IMR-90 (cell line): Measurements from ENCODE around the gene QSER1. TPM values are rescaled to one million over a fixed set of nuclear protein-coding genes. Genes with fewer than 3 reads are reported as not detected.
A peak's percentile ranks its signal among the peaks of the same experiment; 100 is the strongest.

Experiments used
- ATAC-seq: fragments of 200-7000 bp; cut with Tn5 transposase; 2 replicates; pipeline ENCODE4 v1.9.1; 2020; ENCODE audit warnings: low read depth, mild to moderate bottlenecking, moderate library complexity
- BruUV-seq: library from RNA; stranded (reverse); fragments of 400-500 nt; replicated peaks from 2 replicates; lab custom pipeline; 2021; lab: Mats Ljungman, UMichigan
- CTCF ChIA-PET: fragments of 300-600 bp; formaldehyde crosslinking; extraction: SDS; loops from one replicate; lab custom pipeline; 2021; ENCODE audit warnings: antibody characterized with exemption; lab: Yijun Ruan, JAX
- POLR2A ChIA-PET: fragments of 300-600 bp; sonication (Branson Sonifier 250); formaldehyde crosslinking; loops from one replicate; lab custom pipeline; 2022; ENCODE audit warnings: antibody characterized with exemption; ENCODE audit not compliant: unreplicated experiment; lab: Charles Lee
- DNase-seq: peaks from one replicate; pipeline ENCODE4 v3.0.0; 2013
- H2AFZ ChIP-seq: replicated peaks from 2 replicates; pipeline ENCODE3; 2013; ENCODE audit warnings: low read length, mild to moderate bottlenecking; ENCODE audit not compliant: poor library complexity
- H2AK5ac ChIP-seq: 2 replicates; pipeline ENCODE4 v1.6.1; 2013; ENCODE audit warnings: low read depth, low read length, inconsistent platforms
- H2AK9ac ChIP-seq: replicated peaks from 2 replicates; pipeline ENCODE3; 2013; ENCODE audit warnings: mild to moderate bottlenecking, low read depth, low read length, moderate library complexity; ENCODE audit not compliant: poor library complexity
- H2BK120ac ChIP-seq: 2 replicates; pipeline ENCODE4 v1.6.1; 2013; ENCODE audit warnings: low read depth, low read length, inconsistent platforms
- H2BK15ac ChIP-seq: 3 replicates; pipeline ENCODE4 v1.6.1; 2013; ENCODE audit warnings: low read depth, low read length, inconsistent platforms
- H2BK20ac ChIP-seq: 2 replicates; pipeline ENCODE4 v1.6.1; 2013; ENCODE audit warnings: low read depth, mild to moderate bottlenecking, inconsistent platforms, low read length, moderate library complexity
- H2BK5ac ChIP-seq: 2 replicates; pipeline ENCODE4 v1.6.1; 2013; ENCODE audit warnings: mild to moderate bottlenecking, low read depth, low read length, inconsistent platforms; ENCODE audit not compliant: poor library complexity, severe bottlenecking
- H3K14ac ChIP-seq: replicated peaks from 2 replicates; pipeline ENCODE4 v1.6.1; 2013; ENCODE audit warnings: low read depth, low read length, inconsistent platforms
- H3K18ac ChIP-seq: 2 replicates; pipeline ENCODE4 v1.6.1; 2013; ENCODE audit warnings: low read depth, low read length, control low read depth
- H3K23ac ChIP-seq: 2 replicates; pipeline ENCODE4 v1.6.1; 2013; ENCODE audit warnings: low read depth, low read length, inconsistent platforms
- H3K27ac ChIP-seq: 2 replicates; pipeline ENCODE4 v1.5.1; 2013; ENCODE audit warnings: mild to moderate bottlenecking, control low read depth, low read length; ENCODE audit not compliant: insufficient read depth
- H3K27me3 ChIP-seq: 2 replicates; pipeline ENCODE4 v1.6.1; 2013; ENCODE audit warnings: low read length; ENCODE audit not compliant: control insufficient read depth, insufficient read depth
- H3K36me3 ChIP-seq: 2 replicates; pipeline ENCODE4 v1.6.1; 2013; ENCODE audit warnings: low read length, mixed read lengths; ENCODE audit not compliant: control insufficient read depth, insufficient read depth
- H3K4ac ChIP-seq: 2 replicates; pipeline ENCODE4 v1.6.1; 2013; ENCODE audit warnings: low read depth, low read length, inconsistent platforms
- H3K4me1 ChIP-seq: 2 replicates; pipeline ENCODE4 v1.6.1; 2013; ENCODE audit warnings: low read length, mixed read lengths; ENCODE audit not compliant: control insufficient read depth, insufficient read depth
- H3K4me2 ChIP-seq: 2 replicates; pipeline ENCODE4 v1.6.1; 2013; ENCODE audit warnings: low read depth, mild to moderate bottlenecking, control low read depth, low read length, moderate library complexity
- H3K4me3 ChIP-seq: 2 replicates; pipeline ENCODE4 v1.5.1; 2013; ENCODE audit warnings: low read depth, mild to moderate bottlenecking, control low read depth, low read length, moderate library complexity; ENCODE audit not compliant: insufficient read depth
- H3K56ac ChIP-seq: 2 replicates; pipeline ENCODE4 v1.6.1; 2013; ENCODE audit warnings: low read length, inconsistent platforms; ENCODE audit not compliant: insufficient read depth; ENCODE audit errors: extremely low read depth
- H3K79me1 ChIP-seq, 2 experiments: 2 replicates each; pipeline ENCODE4 v1.6.1; 2013; ENCODE audit warnings: low read length in 2 of 2, inconsistent platforms in 1 of 2, low read depth in 1 of 2
- H3K9ac ChIP-seq: 2 replicates; pipeline ENCODE4 v1.6.1; 2013; ENCODE audit warnings: low read depth, low read length, control low read depth
- H3K9me1 ChIP-seq: 2 replicates; pipeline ENCODE4 v1.6.1; 2013; ENCODE audit warnings: low read length, inconsistent platforms; ENCODE audit not compliant: insufficient read depth
- H3K9me3 ChIP-seq: 2 replicates; pipeline ENCODE4 v1.6.1; 2013; ENCODE audit warnings: low read length; ENCODE audit not compliant: control insufficient read depth, insufficient read depth
- H4K20me1 ChIP-seq: 2 replicates; pipeline ENCODE4 v1.6.1; 2013; ENCODE audit warnings: low read length, inconsistent platforms; ENCODE audit not compliant: insufficient read depth
- H4K5ac ChIP-seq: 2 replicates; pipeline ENCODE4 v1.6.1; 2013; ENCODE audit warnings: mild to moderate bottlenecking, low read depth, low read length, control low read depth
- H4K8ac ChIP-seq, 2 experiments: 2 replicates each; pipeline ENCODE4 v1.6.1; 2013; ENCODE audit warnings: low read depth in 2 of 2, low read length in 2 of 2, control low read depth in 1 of 2, inconsistent platforms in 1 of 2
- H4K91ac ChIP-seq: 2 replicates; pipeline ENCODE4 v1.6.1; 2013; ENCODE audit warnings: low read depth, low read length, inconsistent platforms; ENCODE audit not compliant: insufficient read depth
- CEBPB ChIP-seq: IDR thresholded peaks from 2 replicates; pipeline ENCODE4 v1.6.1; 2012; ENCODE audit warnings: low read depth, low read length, improper control_type of control experiment
- CTCF ChIP-seq: conservative IDR thresholded peaks from 2 replicates; pipeline ENCODE4 v1.5.1; 2012; ENCODE audit warnings: mild to moderate bottlenecking, low read depth, low read length, improper control_type of control experiment
- RAD21 ChIP-seq: IDR thresholded peaks from 2 replicates; pipeline ENCODE4 v1.6.1; 2012; ENCODE audit warnings: low read length, improper control_type of control experiment
- RCOR1 ChIP-seq: IDR thresholded peaks from 2 replicates; pipeline ENCODE4 v1.6.1; 2012; ENCODE audit warnings: mild to moderate bottlenecking, low read length, improper control_type of control experiment; ENCODE audit not compliant: insufficient replicate concordance
- RFX5 ChIP-seq: IDR thresholded peaks from 2 replicates; pipeline ENCODE4 v1.8.0; 2012; ENCODE audit warnings: low read depth, mild to moderate bottlenecking, low read length, moderate library complexity
- SMC3 ChIP-seq: fragments of 150-350 bp; IDR thresholded peaks from 2 replicates; pipeline ENCODE4 v1.6.1; 2016; ENCODE audit warnings: low read depth, mild to moderate bottlenecking, antibody characterized with exemption, low read length, moderate library complexity
- WGBS, 2 experiments: methylation state at CpG; one replicate each; pipeline versions ENCODE4 v1.1.5 to v1.1.7; 2013; ENCODE audit warnings: missing lambda C conversion rate in 2 of 2; ENCODE audit not compliant: insufficient read length in 1 of 2; ENCODE audit errors: extremely low coverage in 2 of 2; 5-methylcytosine and 5-hydroxymethylcytosine counted together
- dilution Hi-C: fragments of 300-500 bp; cut with HindIII; formaldehyde crosslinking; loops from one replicate; pipeline ENCODE4 v1.14.3; 2018; ENCODE audit warnings: low sequenced_read_pairs; ENCODE audit not compliant: unreplicated experiment
- in situ Hi-C: fragments of 300-500 bp; cut with MboI; formaldehyde crosslinking; loops from 3 replicates; pipeline ENCODE4 v1.14.3; 2019; ENCODE audit warnings: low sequenced_read_pairs, inconsistent platforms, mixed read lengths
- intact Hi-C: fragments of 100-400 bp; cut with micrococcal nuclease; formaldehyde crosslinking; loops from 2 replicates; pipeline ENCODE4 v1.10.0; 2022
- polyA plus RNA-seq, 3 experiments: library from polyadenylated mRNA; depleted of rRNA; stranded (reverse); fragments of >200 nt; gene quantifications; 2 replicates each; pipeline ENCODE4 v1.2.3, GENCODE V29; 2012; ENCODE audit warnings: low replicate concordance in 1 of 3
- total RNA-seq: library from RNA; depleted of rRNA; stranded (reverse); fragments of >200 nt; gene quantifications from 2 replicates; pipeline ENCODE4 v1.2.3, GENCODE V29; 2012

QSER1 gene
- total and polyA plus RNA-seq, 2 of the 4 experiments (the other 2 are of a cell fraction) = 5.9 to 15.6 TPM

GRCh38 chr11:32960553-32961164 lies 68.0 kb downstream of the QSER1 start:
- Histone ChIP-seq H2AK9ac (no peak overlapping the region), H3K14ac (no peak overlapping the region), H3K27me3 (no peaks in the 10 kb centered on the region), H3K9ac (no peak overlapping the region), H2BK15ac (no peak overlapping the region), H3K4me3 (no peak overlapping the region), H2BK120ac (no peak overlapping the region), H2BK20ac (no peak overlapping the region), H4K5ac (no peak overlapping the region), H3K4me1 (no peaks in the 10 kb centered on the region), H3K18ac (no peak overlapping the region), H2BK5ac (no peak overlapping the region), H3K23ac (no peak overlapping the region), H3K4ac (no peak overlapping the region), H3K9me3 (no peaks in the 10 kb centered on the region), H3K4me2 (no peak overlapping the region), H3K79me1 (peaks cover 2 to 12% of the 10 kb centered on the region in 2 experiments; a peak in 3 of 4 replicates), H3K27ac (no peak overlapping the region), H3K36me3 (peaks cover 10% of the 10 kb centered on the region), H2AFZ (no peak overlapping the region), H3K56ac (no peak overlapping the region), H4K91ac (no peak overlapping the region), H3K9me1 (no peaks in the 10 kb centered on the region; the same call in 1 of the 2 replicates), H4K8ac (no peak overlapping the region), H4K20me1 (no peaks in the 10 kb centered on the region), H2AK5ac (no peak overlapping the region)
- POLR2A ChIA-PET = no interaction called here
- dilution Hi-C loops = no loop called here
- intact Hi-C loops = loop anchor here (1.0 to 5.0 kb wide), 3 partner anchors 57 to 153 kb away; partner anchors contain the start of gene DEPDC7
- no TSS peak for BruUV-seq
- peak; percentile 78 for TF ChIP-seq CTCF
- TF ChIP-seq SMC3 = peak; percentile 72
- TF ChIP-seq RCOR1 = no peak
- TF ChIP-seq RAD21 = peak; percentile 85
- no peak for TF ChIP-seq CEBPB
- no peak for TF ChIP-seq RFX5
- peak; percentile 61; the same call in 1 of the 2 replicates for ATAC-seq
- DNase-seq = peak; percentile 71
- in situ Hi-C loops = no loop called here
- no CpG with 5 or more reads among the region's 1 CpG for WGBS, 2 experiments
- CTCF ChIA-PET = interaction anchor here (1.0 to 1.9 kb wide), 2 partner anchors 105 kb away, joined by 4 to 11 read pairs; no protein-coding TSS in a partner anchor
